ENCODE measurements around the gene NKAIN2.

The NKAIN2 gene

DNA sequence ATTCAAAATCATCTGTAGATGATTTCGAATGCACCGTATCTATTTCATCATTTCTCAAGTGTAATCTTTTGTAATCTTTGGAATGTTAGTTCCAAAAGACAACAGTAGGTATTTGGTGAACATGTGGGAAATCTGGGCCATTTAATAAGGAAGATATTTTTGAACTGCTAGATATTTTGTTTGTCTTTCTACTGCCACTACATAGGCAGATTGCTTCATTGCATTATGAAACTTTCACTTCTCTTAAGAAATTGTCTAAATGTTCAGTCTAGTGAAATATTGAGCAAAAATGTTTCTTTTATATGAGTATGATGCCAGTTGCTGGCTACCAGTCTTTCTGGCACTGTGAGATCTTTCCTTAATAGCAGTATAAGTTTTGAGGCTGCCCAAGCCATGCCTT is 630.8 kb downstream of the NKAIN2 start:
- intact Hi-C loops (cut with DNase I; ENCODE audit: low total_unique reads) = no loop called here
- no peaks in the 10 kb centered on the region for H3K4me1 ChIP-seq
- H3K4me3 ChIP-seq = no peak overlapping the region
- H3K36me3 ChIP-seq = no peaks in the 10 kb centered on the region
- DNase-seq = no peak
- H3K9me3 ChIP-seq = no peaks in the 10 kb centered on the region
- no peak overlapping the region for H3K27ac ChIP-seq
- H3K27me3 ChIP-seq = no peaks in the 10 kb centered on the region
- TF ChIP-seq, protein P1, sequence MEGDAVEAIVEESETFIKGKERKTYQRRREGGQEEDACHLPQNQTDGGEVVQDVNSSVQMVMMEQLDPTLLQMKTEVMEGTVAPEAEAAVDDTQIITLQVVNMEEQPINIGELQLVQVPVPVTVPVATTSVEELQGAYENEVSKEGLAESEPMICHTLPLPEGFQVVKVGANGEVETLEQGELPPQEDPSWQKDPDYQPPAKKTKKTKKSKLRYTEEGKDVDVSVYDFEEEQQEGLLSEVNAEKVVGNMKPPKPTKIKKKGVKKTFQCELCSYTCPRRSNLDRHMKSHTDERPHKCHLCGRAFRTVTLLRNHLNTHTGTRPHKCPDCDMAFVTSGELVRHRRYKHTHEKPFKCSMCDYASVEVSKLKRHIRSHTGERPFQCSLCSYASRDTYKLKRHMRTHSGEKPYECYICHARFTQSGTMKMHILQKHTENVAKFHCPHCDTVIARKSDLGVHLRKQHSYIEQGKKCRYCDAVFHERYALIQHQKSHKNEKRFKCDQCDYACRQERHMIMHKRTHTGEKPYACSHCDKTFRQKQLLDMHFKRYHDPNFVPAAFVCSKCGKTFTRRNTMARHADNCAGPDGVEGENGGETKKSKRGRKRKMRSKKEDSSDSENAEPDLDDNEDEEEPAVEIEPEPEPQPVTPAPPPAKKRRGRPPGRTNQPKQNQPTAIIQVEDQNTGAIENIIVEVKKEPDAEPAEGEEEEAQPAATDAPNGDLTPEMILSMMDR (IDR thresholded peaks at IDR 0.05) = no peak

DNA sequence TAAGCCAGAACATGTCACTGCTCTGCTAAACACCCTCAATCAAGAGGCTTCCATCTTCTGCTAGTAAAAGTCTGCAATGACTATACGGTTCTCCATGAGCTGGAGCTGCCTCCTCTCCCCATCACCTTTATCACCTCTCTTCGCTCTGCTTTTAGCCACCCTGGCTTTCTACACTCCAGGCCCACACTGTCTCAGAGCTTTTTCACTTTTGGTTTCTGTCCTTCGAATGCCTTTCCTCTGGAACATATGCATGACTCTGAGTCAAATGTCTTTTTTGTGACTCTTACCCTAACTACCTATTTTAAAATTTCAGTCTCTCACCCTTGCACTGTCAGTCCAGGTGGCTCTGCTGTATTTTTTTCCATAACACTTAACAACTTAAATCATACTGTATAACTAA is 633.1 kb downstream of the NKAIN2 start:
- no peaks in the 10 kb centered on the region for H3K36me3 ChIP-seq
- H3K27me3 ChIP-seq = no peaks in the 10 kb centered on the region
- no peaks in the 10 kb centered on the region for H3K9me3 ChIP-seq
- intact Hi-C loops (cut with DNase I; ENCODE audit: low total_unique reads) = no loop called here
- TF ChIP-seq, protein P1 (IDR thresholded peaks at IDR 0.05) = no peak
- no peak overlapping the region for H3K27ac ChIP-seq
- no peak for DNase-seq
- H3K4me3 ChIP-seq = no peak overlapping the region
- H3K4me1 ChIP-seq = no peaks in the 10 kb centered on the region

DNA sequence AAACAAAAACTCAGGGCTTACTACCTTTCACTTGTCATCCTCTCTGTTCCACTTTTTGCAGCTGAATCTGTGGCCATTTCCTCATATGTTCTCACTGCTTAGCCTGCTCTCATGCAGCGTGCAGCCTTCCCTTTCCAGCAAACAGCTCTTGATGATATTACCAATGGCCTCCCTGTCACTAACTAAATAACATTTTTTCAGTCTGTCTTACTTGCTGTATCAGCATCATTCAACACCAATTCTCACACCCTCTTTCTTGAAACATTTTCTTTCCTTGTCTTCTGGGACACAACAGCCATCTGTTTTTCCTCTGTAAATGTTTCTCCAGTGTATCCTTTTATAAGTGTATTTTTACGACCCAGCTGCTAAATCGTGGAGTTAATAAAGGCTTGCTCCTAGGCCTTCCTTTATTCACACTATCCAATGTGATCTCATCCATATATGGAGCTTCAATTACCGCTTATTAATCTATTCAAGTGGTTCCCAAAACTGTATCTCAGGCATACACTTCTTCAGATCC is 634.9 kb downstream of the NKAIN2 start:
- intact Hi-C loops (cut with DNase I; ENCODE audit: low total_unique reads) = no loop called here
- Histone ChIP-seq H3K27me3 (no peaks in the 10 kb centered on the region), H3K27ac (no peak overlapping the region), H3K4me1 (no peaks in the 10 kb centered on the region), H3K36me3 (no peaks in the 10 kb centered on the region), H3K9me3 (no peaks in the 10 kb centered on the region), H3K4me3 (no peak overlapping the region)
- DNase-seq = no peak
- TF ChIP-seq, protein P1 (IDR thresholded peaks at IDR 0.05) = no peak

DNA sequence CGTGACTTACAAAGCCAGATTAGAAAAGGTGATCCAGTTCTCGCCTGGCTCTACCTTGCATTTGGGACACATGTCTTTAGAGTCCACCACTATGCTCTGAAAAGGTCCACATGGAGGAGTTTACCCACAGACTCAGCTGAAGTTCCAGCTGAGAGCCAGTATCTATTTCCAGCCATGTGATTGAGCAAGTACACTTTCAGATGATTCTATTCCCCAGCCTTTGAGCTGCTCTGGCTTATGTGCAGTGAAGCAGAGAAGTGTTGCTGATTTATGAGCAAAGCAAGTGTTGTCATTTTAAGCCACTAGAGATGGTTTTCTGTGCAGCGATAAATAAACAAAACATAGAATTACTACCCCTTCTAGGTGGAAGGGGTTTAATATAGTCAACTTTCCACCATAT is 637.8 kb downstream of the NKAIN2 start:
- H3K27me3 ChIP-seq = no peaks in the 10 kb centered on the region
- no peak overlapping the region for H3K4me3 ChIP-seq
- H3K27ac ChIP-seq = no peak overlapping the region
- no peaks in the 10 kb centered on the region for H3K36me3 ChIP-seq
- intact Hi-C loops (cut with DNase I; ENCODE audit: low total_unique reads) = no loop called here
- H3K4me1 ChIP-seq = no peaks in the 10 kb centered on the region
- no peak for DNase-seq
- TF ChIP-seq, protein P1 (IDR thresholded peaks at IDR 0.05) = no peak
- no peaks in the 10 kb centered on the region for H3K9me3 ChIP-seq

DNA sequence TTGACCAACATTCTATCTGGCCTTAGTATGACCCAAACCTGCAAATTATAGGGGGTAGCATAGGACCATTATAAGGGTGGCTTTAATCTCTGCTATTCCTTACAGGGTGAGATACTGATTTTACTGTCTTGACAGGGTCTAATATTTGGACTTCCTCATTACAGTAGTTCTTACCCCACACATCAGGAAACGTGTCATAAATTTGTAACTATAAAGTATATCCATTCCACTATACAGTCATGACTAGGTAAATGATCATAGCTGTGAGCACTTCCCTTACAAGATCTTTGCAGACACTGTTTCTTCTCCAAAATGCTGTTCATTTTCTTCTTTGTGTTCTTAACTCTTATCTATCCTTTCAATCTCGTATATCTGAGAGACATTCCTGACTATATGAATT is 639.9 kb downstream of the NKAIN2 start:
- DNase-seq = no peak
- TF ChIP-seq, protein P1 (IDR thresholded peaks at IDR 0.05) = no peak

DNA sequence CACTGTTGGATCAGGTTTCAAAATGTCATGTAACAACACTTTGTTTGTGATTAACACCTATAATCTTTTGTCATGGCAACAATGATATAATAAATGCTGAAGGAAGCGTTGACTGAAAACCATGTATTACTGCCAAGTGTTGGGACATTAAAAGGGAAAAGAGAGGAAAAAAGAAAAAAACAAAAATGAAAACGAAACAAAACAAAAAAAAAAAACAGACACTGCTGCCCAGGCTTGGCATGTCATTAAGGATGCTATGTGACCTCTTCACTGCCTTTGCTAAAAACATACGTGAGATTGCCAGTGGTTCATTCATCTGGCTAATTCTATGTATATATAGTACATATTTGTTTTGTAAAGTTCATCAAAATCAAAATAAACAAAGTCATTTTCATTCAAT is 641.9 kb downstream of the NKAIN2 start:
- TF ChIP-seq, protein P1 (IDR thresholded peaks at IDR 0.05) = no peak
- H3K4me1 ChIP-seq = no peaks in the 10 kb centered on the region

More for the DNA sequence above, 639.9 kb downstream of the NKAIN2 start:
- H3K4me3 ChIP-seq = no peak overlapping the region
- no peaks in the 10 kb centered on the region for H3K9me3 ChIP-seq
- no peaks in the 10 kb centered on the region for H3K36me3 ChIP-seq
- H3K27ac ChIP-seq = no peak overlapping the region
- no peaks in the 10 kb centered on the region for H3K27me3 ChIP-seq
- H3K4me1 ChIP-seq = no peaks in the 10 kb centered on the region
- intact Hi-C loops (cut with DNase I; ENCODE audit: low total_unique reads) = no loop called here

More for the DNA sequence above, 641.9 kb downstream of the NKAIN2 start:
- Histone ChIP-seq H3K4me3 (no peak overlapping the region), H3K36me3 (no peaks in the 10 kb centered on the region), H3K27me3 (no peaks in the 10 kb centered on the region), H3K27ac (no peak overlapping the region), H3K9me3 (no peaks in the 10 kb centered on the region)
- DNase-seq = no peak
- intact Hi-C loops (cut with DNase I; ENCODE audit: low total_unique reads) = no loop called here

Data from tibial artery (tissue), 4 donors.